HCT116 (cell line): Measurements from ENCODE around the gene TMEM232. TPM values are rescaled to one million over a fixed set of nuclear protein-coding genes. Genes with fewer than 3 reads are reported as not detected.

Experiments used
- ATAC-seq: fragments of 200-7000 bp; cut with Tn5 transposase; 2 replicates; pipeline ENCODE4 v1.9.1; 2020; ENCODE audit warnings: mild to moderate bottlenecking, moderate library complexity
- BruUV-seq: library from RNA; stranded (reverse); fragments of 400-500 nt; replicated peaks from 2 replicates; lab custom pipeline; 2021; lab: Mats Ljungman, UMichigan
- CTCF ChIA-PET: fragments of 300-600 bp; sonication (Branson Sonifier 250); formaldehyde crosslinking; loops from one replicate; lab custom pipeline; 2021; ENCODE audit warnings: antibody characterized with exemption; lab: Charles Lee
- POLR2A ChIA-PET: fragments of 300-600, 350-600 bp; sonication (Branson Sonifier 250); formaldehyde crosslinking; loops from one replicate; lab custom pipeline; 2021; ENCODE audit warnings: antibody characterized with exemption; lab: Charles Lee
- RAD21 ChIA-PET, 2 experiments: fragments of 300-600 bp; sonication (Branson Sonifier 250); formaldehyde crosslinking; loops; one replicate each; lab custom pipeline; 2023; ENCODE audit warnings: low total read pairs in 2 of 2; ENCODE audit not compliant: uncharacterized antibody in 2 of 2, unreplicated experiment in 2 of 2, low non-redundant PET in 1 of 2; lab: Charles Lee
- DNase-seq: peaks from one replicate; pipeline ENCODE4 v3.0.0-alpha.2; 2010; ENCODE audit warnings: low read depth, low spot score
- H2AFZ ChIP-seq: fragments of 200-600 bp; shearing (Covaris generic), sonication (generic); 2 replicates; pipeline ENCODE4 v1.6.1; 2017; ENCODE audit warnings: low read depth, mixed run types, mixed read lengths, antibody characterized with exemption, low read length; ENCODE audit not compliant: poor library complexity, severe bottlenecking
- H3K27ac ChIP-seq: 2 replicates; pipeline ENCODE4 v1.5.1; 2012; ENCODE audit warnings: low read depth, low read length
- H3K27me3 ChIP-seq: fragments of 200-600 bp; sonication (generic); 2 replicates; pipeline ENCODE4 v1.6.1; 2016; ENCODE audit warnings: mixed run types, low read length, mixed read lengths; ENCODE audit not compliant: insufficient read depth
- H3K36me3 ChIP-seq, 2 experiments: fragments of 200-500 bp in 1 of 2; fragments of 200-600 bp in 1 of 2; sonication (Bioruptor generic) in 1 of 2; sonication (generic) in 1 of 2; 2 replicates each; pipeline versions ENCODE4 v1.5.1 to v1.6.1; 2014 to 2016; ENCODE audit warnings: low read length in 2 of 2, inconsistent platforms in 1 of 2, mixed read lengths in 1 of 2, mixed run types in 1 of 2; ENCODE audit not compliant: insufficient read depth in 2 of 2, control insufficient read depth in 1 of 2
- H3K4me1 ChIP-seq, 2 experiments: fragments of 200-600 bp in 1 of 2; sonication (generic) in 1 of 2; 2 replicates each; pipeline versions ENCODE4 v1.5.1 to v1.6.1; 2012 to 2017; ENCODE audit warnings: low read length in 2 of 2, inconsistent platforms in 1 of 2, mild to moderate bottlenecking in 1 of 2, mixed read lengths in 1 of 2, mixed run types in 1 of 2, moderate library complexity in 1 of 2; ENCODE audit not compliant: insufficient read depth in 2 of 2, control insufficient read depth in 1 of 2
- H3K4me2 ChIP-seq: fragments of 200-600 bp; sonication (generic); 2 replicates; pipeline ENCODE4 v1.6.1; 2017; ENCODE audit warnings: mixed run types, low read length, mixed read lengths
- H3K4me3 ChIP-seq, 2 experiments: fragments of 200-600 bp in 1 of 2; sonication (generic) in 1 of 2; replicated peaks in 1 of 2; 2 replicates each; pipeline ENCODE4 v1.5.1; 2011 to 2016; ENCODE audit warnings: low read length in 2 of 2, control low read depth in 1 of 2, low read depth in 1 of 2, mild to moderate bottlenecking in 1 of 2, mixed read lengths in 1 of 2, mixed run types in 1 of 2
- H3K79me2 ChIP-seq: fragments of 200-600 bp; sonication (generic); 2 replicates; pipeline ENCODE4 v1.6.1; 2017; ENCODE audit warnings: mild to moderate bottlenecking, mixed run types, low read length, moderate library complexity, mixed read lengths; ENCODE audit not compliant: insufficient read depth
- H3K9ac ChIP-seq: fragments of 200-600 bp; sonication (generic); 2 replicates; pipeline ENCODE4 v1.6.1; 2016; ENCODE audit warnings: low read length, mixed read lengths
- H3K9me2 ChIP-seq: fragments of 200-600 bp; sonication (generic), shearing (Covaris generic); 2 replicates; pipeline ENCODE4 v1.6.1; 2017; ENCODE audit warnings: mixed run types, mild to moderate bottlenecking, moderate library complexity; ENCODE audit not compliant: insufficient read depth
- H3K9me3 ChIP-seq, 2 experiments: fragments of 200-500 bp in 1 of 2; fragments of 200-600 bp in 1 of 2; sonication (Bioruptor generic) in 1 of 2; sonication (generic) in 1 of 2; 2 replicates each; pipeline ENCODE4 v1.6.1; 2014 to 2017; ENCODE audit warnings: low read length in 2 of 2, mixed read lengths in 2 of 2, inconsistent platforms in 1 of 2, low read depth in 1 of 2, mild to moderate bottlenecking in 1 of 2, mixed run types in 1 of 2, moderate library complexity in 1 of 2; ENCODE audit not compliant: control insufficient read depth in 1 of 2, insufficient read depth in 1 of 2
- H4K20me1 ChIP-seq: fragments of 200-600 bp; sonication (generic), shearing (Covaris generic); 2 replicates; pipeline ENCODE4 v1.6.1; 2017; ENCODE audit warnings: mixed run types, mild to moderate bottlenecking, moderate library complexity; ENCODE audit not compliant: insufficient read depth
- CBX3 ChIP-seq: IDR thresholded peaks from 2 replicates; pipeline ENCODE4 v1.6.1; 2012; ENCODE audit warnings: low read depth
- CEBPB ChIP-seq: IDR thresholded peaks from 2 replicates; pipeline ENCODE4 v1.6.1; 2012; ENCODE audit warnings: low read depth
- EGR1 ChIP-seq: IDR thresholded peaks from 2 replicates; pipeline ENCODE4 v1.6.1; 2012; ENCODE audit warnings: low read depth
- ELF1 ChIP-seq: IDR thresholded peaks from 2 replicates; pipeline ENCODE4 v1.6.1; 2012; ENCODE audit warnings: low read depth, borderline replicate concordance
- EZH2 ChIP-seq: fragments of 200-600 bp; sonication (generic); IDR thresholded peaks from 2 replicates; pipeline ENCODE4 v1.6.1; 2017; ENCODE audit warnings: antibody characterized with exemption, mixed run types
- FOSL1 ChIP-seq: IDR thresholded peaks from 2 replicates; pipeline ENCODE4 v1.6.1; 2012; ENCODE audit warnings: low read depth
- JUND ChIP-seq: IDR thresholded peaks from 2 replicates; pipeline ENCODE4 v1.6.1; 2012
- POLR2AphosphoS5 ChIP-seq: IDR thresholded peaks from 2 replicates; pipeline ENCODE4 v1.6.1; 2011; ENCODE audit warnings: mild to moderate bottlenecking, low read depth, low read length, moderate library complexity
- SIN3A ChIP-seq: IDR thresholded peaks from 2 replicates; pipeline ENCODE4 v1.6.1; 2012; ENCODE audit warnings: low read depth
- YY1 ChIP-seq: IDR thresholded peaks from 2 replicates; pipeline ENCODE4 v1.6.1; 2011; ENCODE audit warnings: low read length, low read depth, moderate library complexity, mild to moderate bottlenecking; ENCODE audit not compliant: insufficient replicate concordance; ENCODE audit errors: extremely low read depth
- ZFX ChIP-seq: fragments of 450-650 bp; IDR thresholded peaks from 2 replicates; pipeline ENCODE4 v1.6.1; 2017
- ZNF274 ChIP-seq: fragments of 200-500 bp; sonication (Bioruptor generic); IDR thresholded peaks from 2 replicates; pipeline ENCODE4 v1.6.1; 2014; ENCODE audit warnings: mild to moderate bottlenecking, low read depth, low read length, inconsistent platforms
- intact Hi-C: fragments of 100-400 bp; cut with micrococcal nuclease; formaldehyde crosslinking; loops from 2 replicates; pipeline ENCODE4 v1.10.0; 2022
- total RNA-seq: library from RNA; stranded (reverse); gene quantifications from one replicate; pipeline ENCODE4 v1.2.1, GENCODE V29; 2021; ENCODE audit not compliant: unreplicated experiment
- TF ChIP-seq, protein P1 (sequence below), 3 experiments: fragments of 200-600 bp in 1 of 3; sonication (generic) in 1 of 3; IDR thresholded peaks in 2 of 3; conservative IDR thresholded peaks in 1 of 3; 2 replicates each; pipeline ENCODE4 v1.5.1; 2012 to 2017; ENCODE audit warnings: low read depth in 2 of 3, low read length in 2 of 3, antibody characterized with exemption in 1 of 3, borderline replicate concordance in 1 of 3, control low read depth in 1 of 3, mild to moderate bottlenecking in 1 of 3, mixed read lengths in 1 of 3, mixed run types in 1 of 3, moderate library complexity in 1 of 3; ENCODE audit not compliant: insufficient read depth in 1 of 3
- TF ChIP-seq, protein P2 (sequence below): IDR thresholded peaks from 2 replicates; pipeline ENCODE4 v1.6.1; 2012
- TF ChIP-seq, protein P3 (sequence below): IDR thresholded peaks from 2 replicates; pipeline ENCODE4 v1.6.1; 2011; ENCODE audit warnings: mild to moderate bottlenecking, low read length, moderate library complexity; ENCODE audit not compliant: insufficient replicate concordance; ENCODE audit errors: extremely low read depth
- TF ChIP-seq, protein P4 (sequence below): IDR thresholded peaks from 2 replicates; pipeline ENCODE4 v1.6.1; 2012; ENCODE audit warnings: low read depth

Gene TMEM232
- total RNA-seq, 1 experiment from 2014 or later = 1.2 TPM

DNA sequence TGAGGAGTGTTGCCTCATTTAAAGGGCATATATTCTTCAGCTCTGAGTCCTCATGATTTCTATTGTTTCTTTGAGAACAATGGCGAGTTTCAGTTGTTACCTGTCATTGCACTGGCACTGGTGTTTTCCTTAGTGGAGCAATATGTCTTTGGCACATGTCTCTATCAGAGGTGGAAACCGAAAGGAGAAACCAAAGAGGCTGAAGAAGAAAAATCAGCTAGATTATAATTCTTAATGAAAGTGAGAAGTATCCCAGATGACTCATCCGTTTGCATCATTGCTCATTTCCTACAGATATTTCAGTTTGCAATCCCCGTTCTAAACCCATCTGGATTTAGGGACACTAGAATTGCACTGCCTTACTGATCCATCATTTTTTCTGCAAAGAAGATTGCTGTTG is 324.6 kb downstream of the TMEM232 start:
- intact Hi-C loops = no loop called here
- Histone ChIP-seq H3K36me3 (no peaks in the 10 kb centered on the region), H3K9me2 (no peaks in the 10 kb centered on the region), H3K27ac (no peak overlapping the region), H3K9ac (no peak overlapping the region), H2AFZ (no peak overlapping the region), H3K79me2 (no peaks in the 10 kb centered on the region), H3K4me3 (no peak overlapping the region), H3K4me1 (no peaks in the 10 kb centered on the region), H4K20me1 (no peaks in the 10 kb centered on the region; the same call in 1 of the 2 replicates), H3K27me3 (no peaks in the 10 kb centered on the region), H3K9me3 (no peaks in the 10 kb centered on the region), H3K4me2 (no peak overlapping the region)
- no TSS peak for BruUV-seq
- ChIA-PET POLR2A (no interaction called here), RAD21 (no interaction called here), CTCF (no interaction called here)
- TF ChIP-seq EGR1 (no peak), ZFX (no peak), CEBPB (no peak), YY1 (no peak), SIN3A (no peak), CBX3 (no peak), FOSL1 (no peak), ZNF274 (no peak), POLR2AphosphoS5 (no peak), EZH2 (no peak), JUND (no peak), ELF1 (no peak)
- TF ChIP-seq, protein P1, sequence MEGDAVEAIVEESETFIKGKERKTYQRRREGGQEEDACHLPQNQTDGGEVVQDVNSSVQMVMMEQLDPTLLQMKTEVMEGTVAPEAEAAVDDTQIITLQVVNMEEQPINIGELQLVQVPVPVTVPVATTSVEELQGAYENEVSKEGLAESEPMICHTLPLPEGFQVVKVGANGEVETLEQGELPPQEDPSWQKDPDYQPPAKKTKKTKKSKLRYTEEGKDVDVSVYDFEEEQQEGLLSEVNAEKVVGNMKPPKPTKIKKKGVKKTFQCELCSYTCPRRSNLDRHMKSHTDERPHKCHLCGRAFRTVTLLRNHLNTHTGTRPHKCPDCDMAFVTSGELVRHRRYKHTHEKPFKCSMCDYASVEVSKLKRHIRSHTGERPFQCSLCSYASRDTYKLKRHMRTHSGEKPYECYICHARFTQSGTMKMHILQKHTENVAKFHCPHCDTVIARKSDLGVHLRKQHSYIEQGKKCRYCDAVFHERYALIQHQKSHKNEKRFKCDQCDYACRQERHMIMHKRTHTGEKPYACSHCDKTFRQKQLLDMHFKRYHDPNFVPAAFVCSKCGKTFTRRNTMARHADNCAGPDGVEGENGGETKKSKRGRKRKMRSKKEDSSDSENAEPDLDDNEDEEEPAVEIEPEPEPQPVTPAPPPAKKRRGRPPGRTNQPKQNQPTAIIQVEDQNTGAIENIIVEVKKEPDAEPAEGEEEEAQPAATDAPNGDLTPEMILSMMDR (IDR thresholded peaks at IDR 0.05 in 2 of 3, conservative IDR thresholded peaks at IDR 0.05 in 1 of 3; ENCODE audit: borderline replicate concordance in 1 of 3, insufficient read depth in 1 of 3, low read depth in 2 of 3, low read length in 2 of 3) = no peak
- TF ChIP-seq, protein P2, sequence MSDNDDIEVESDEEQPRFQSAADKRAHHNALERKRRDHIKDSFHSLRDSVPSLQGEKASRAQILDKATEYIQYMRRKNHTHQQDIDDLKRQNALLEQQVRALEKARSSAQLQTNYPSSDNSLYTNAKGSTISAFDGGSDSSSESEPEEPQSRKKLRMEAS = no peak
- TF ChIP-seq, protein P3, sequence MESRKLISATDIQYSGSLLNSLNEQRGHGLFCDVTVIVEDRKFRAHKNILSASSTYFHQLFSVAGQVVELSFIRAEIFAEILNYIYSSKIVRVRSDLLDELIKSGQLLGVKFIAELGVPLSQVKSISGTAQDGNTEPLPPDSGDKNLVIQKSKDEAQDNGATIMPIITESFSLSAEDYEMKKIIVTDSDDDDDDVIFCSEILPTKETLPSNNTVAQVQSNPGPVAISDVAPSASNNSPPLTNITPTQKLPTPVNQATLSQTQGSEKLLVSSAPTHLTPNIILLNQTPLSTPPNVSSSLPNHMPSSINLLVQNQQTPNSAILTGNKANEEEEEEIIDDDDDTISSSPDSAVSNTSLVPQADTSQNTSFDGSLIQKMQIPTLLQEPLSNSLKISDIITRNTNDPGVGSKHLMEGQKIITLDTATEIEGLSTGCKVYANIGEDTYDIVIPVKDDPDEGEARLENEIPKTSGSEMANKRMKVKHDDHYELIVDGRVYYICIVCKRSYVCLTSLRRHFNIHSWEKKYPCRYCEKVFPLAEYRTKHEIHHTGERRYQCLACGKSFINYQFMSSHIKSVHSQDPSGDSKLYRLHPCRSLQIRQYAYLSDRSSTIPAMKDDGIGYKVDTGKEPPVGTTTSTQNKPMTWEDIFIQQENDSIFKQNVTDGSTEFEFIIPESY = no peak
- TF ChIP-seq, protein P4, sequence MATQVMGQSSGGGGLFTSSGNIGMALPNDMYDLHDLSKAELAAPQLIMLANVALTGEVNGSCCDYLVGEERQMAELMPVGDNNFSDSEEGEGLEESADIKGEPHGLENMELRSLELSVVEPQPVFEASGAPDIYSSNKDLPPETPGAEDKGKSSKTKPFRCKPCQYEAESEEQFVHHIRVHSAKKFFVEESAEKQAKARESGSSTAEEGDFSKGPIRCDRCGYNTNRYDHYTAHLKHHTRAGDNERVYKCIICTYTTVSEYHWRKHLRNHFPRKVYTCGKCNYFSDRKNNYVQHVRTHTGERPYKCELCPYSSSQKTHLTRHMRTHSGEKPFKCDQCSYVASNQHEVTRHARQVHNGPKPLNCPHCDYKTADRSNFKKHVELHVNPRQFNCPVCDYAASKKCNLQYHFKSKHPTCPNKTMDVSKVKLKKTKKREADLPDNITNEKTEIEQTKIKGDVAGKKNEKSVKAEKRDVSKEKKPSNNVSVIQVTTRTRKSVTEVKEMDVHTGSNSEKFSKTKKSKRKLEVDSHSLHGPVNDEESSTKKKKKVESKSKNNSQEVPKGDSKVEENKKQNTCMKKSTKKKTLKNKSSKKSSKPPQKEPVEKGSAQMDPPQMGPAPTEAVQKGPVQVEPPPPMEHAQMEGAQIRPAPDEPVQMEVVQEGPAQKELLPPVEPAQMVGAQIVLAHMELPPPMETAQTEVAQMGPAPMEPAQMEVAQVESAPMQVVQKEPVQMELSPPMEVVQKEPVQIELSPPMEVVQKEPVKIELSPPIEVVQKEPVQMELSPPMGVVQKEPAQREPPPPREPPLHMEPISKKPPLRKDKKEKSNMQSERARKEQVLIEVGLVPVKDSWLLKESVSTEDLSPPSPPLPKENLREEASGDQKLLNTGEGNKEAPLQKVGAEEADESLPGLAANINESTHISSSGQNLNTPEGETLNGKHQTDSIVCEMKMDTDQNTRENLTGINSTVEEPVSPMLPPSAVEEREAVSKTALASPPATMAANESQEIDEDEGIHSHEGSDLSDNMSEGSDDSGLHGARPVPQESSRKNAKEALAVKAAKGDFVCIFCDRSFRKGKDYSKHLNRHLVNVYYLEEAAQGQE = no peak
- ATAC-seq (no peak), DNase-seq (no peak)
